Measurements from ENCODE around the gene PNPLA3. TPM values are rescaled to one million over a fixed set of nuclear protein-coding genes. Genes with fewer than 3 reads are reported as not detected.

The PNPLA3 gene
- total and polyA plus RNA-seq, 9 of the 15 experiments (the other 6 are each of a cell fraction or from before 2014, with no cell fraction given): 0.20 to 0.48 (median 0.38) TPM; not detected in 6

- TF ChIP-seq ARHGAP35 (IDR thresholded peaks at IDR 0.05; ENCODE audit: partially characterized antibody): no peak
- no peak for TF ChIP-seq CREBBP (IDR thresholded peaks at IDR 0.05; ENCODE audit: low read depth, low read length)
- TF ChIP-seq ATF3 (IDR thresholded peaks at IDR 0.05): peak; percentile 39; the same call in 1 of the 2 replicates
- TF ChIP-seq ATF3 (CRISPR knock-in tag; conservative IDR thresholded peaks at IDR 0.05): no peak
- TF ChIP-seq ARID1B (IDR thresholded peaks at IDR 0.05): 0 out of 2 replicates have a peak, but pooled peaks have one; percentile 29
- TF ChIP-seq AFF4 (CRISPR knock-in tag; IDR thresholded peaks at IDR 0.05): no peak
- TF ChIP-seq LEF1 (IDR thresholded peaks at IDR 0.05): peak; percentile 40; the same call in 1 of the 2 replicates
- TF ChIP-seq STAT6 (CRISPR knock-in tag; IDR thresholded peaks at IDR 0.05): no peak
- no peak for TF ChIP-seq E2F8 (IDR thresholded peaks at IDR 0.05; ENCODE audit: low read depth, partially characterized antibody)
- TF ChIP-seq HDAC3 (IDR thresholded peaks at IDR 0.05; ENCODE audit: borderline replicate concordance, partially characterized antibody): no peak
- TF ChIP-seq CBFA2T3 (IDR thresholded peaks at IDR 0.05): no peak
- no peak for TF ChIP-seq JUN (IDR thresholded peaks at IDR 0.05; ENCODE audit: borderline replicate concordance, low read depth, low read length)
- no peak for TF ChIP-seq JUN (CRISPR knock-in tag; IDR thresholded peaks at IDR 0.05; ENCODE audit: borderline replicate concordance)
- no peak for TF ChIP-seq YY1 (IDR thresholded peaks at IDR 0.05; ENCODE audit: borderline replicate concordance in 1 of 3, control insufficient read depth in 1 of 3, extremely low read depth in 1 of 3, insufficient read depth in 3 of 3, insufficient read length in 1 of 3, insufficient replicate concordance in 2 of 3, low read depth in 1 of 3, low read length in 2 of 3)
- no peak for TF ChIP-seq TFAM (CRISPR knock-in tag; conservative IDR thresholded peaks at IDR 0.05)
- no peak for TF ChIP-seq TCF7 (IDR thresholded peaks at IDR 0.05; ENCODE audit: borderline replicate concordance)
- no peak for TF ChIP-seq CCNT2 (IDR thresholded peaks at IDR 0.05; ENCODE audit: borderline replicate concordance, extremely low read depth, insufficient read length, low read depth, low read length)
- TF ChIP-seq RBM25 (IDR thresholded peaks at IDR 0.05; ENCODE audit: low read depth, low read length, severe bottlenecking): no peak
Measured at GRCh38 chr22:43985532-43985931, 61.9 kb downstream of the PNPLA3 start (continued).

Measured in K562 (cell line).